ENCODE data around the gene KLF9.

KLF9 gene

GRCh38 chr9:70363760-70364159 is 50.7 kb downstream of the KLF9 start:
- DNase-seq, result no peak

- no peak for DNase-seq
These were observed 51.5 kb downstream of the KLF9 start for GRCh38 chr9:70362952-70363351.

- no peak for DNase-seq
These were observed 58.7 kb downstream of the KLF9 start for GRCh38 chr9:70355801-70356200.

GRCh38 chr9:70352802-70353201 is 61.7 kb downstream of the KLF9 start:
- DNase-seq, result no peak

- DNase-seq, result no peak
These were observed 62.1 kb downstream of the KLF9 start for GRCh38 chr9:70352356-70352755.

- DNase-seq, result no peak
These were observed 67.4 kb downstream of the KLF9 start for GRCh38 chr9:70347046-70347445.

- no peak for DNase-seq
These were observed 73.9 kb downstream of the KLF9 start for GRCh38 chr9:70340572-70340971.
